GM12873 (cell line): ENCODE data around the gene ZFAND3.

Experiments used
- CTCF ChIP-seq: IDR thresholded peaks from 2 replicates; pipeline ENCODE4 v1.5.1; 2012; ENCODE audit warnings: low read depth, mild to moderate bottlenecking, moderate library complexity, low read length, control low read depth; ENCODE audit not compliant: insufficient read depth; ENCODE audit errors: missing control alignments

The ZFAND3 gene

GRCh38 chr6:38012573-38012972 lies 193.0 kb downstream of the ZFAND3 start:
- TF ChIP-seq CTCF: peak; percentile 83

- TF ChIP-seq CTCF: no peak
These were observed 195.8 kb downstream of the ZFAND3 start for GRCh38 chr6:38015341-38015740.

GRCh38 chr6:38016824-38017223 lies 197.3 kb downstream of the ZFAND3 start:
- TF ChIP-seq CTCF: no peak

GRCh38 chr6:38018755-38019165 lies 199.2 kb downstream of the ZFAND3 start:
- peak; percentile 9 for TF ChIP-seq CTCF

- TF ChIP-seq CTCF: no peak
These were observed 201.1 kb downstream of the ZFAND3 start for GRCh38 chr6:38020593-38020992.

- TF ChIP-seq CTCF: no peak
These were observed 201.5 kb downstream of the ZFAND3 start for GRCh38 chr6:38021029-38021428.

GRCh38 chr6:38021571-38021970 lies 202.0 kb downstream of the ZFAND3 start:
- TF ChIP-seq CTCF: no peak
